BJ (cell line): ENCODE results near the gene JAML. TPM values are rescaled to one million over a fixed set of nuclear protein-coding genes. Genes with fewer than 3 reads are reported as not detected.

Experiments
- CTCF ChIA-PET: fragments of 350-600 bp; formaldehyde crosslinking; extraction: SDS; loops from one replicate; lab custom pipeline; 2021; ENCODE audit warnings: antibody characterized with exemption, inconsistent platforms; lab: Yijun Ruan, JAX
- POLR2A ChIA-PET: fragments of 300-600 bp; sonication (Branson Sonifier 250); formaldehyde crosslinking; extraction: SDS; loops from one replicate; lab custom pipeline; 2021; ENCODE audit warnings: antibody characterized with exemption; lab: Charles Lee
- DNase-seq: peaks from one replicate; pipeline ENCODE4 v3.0.0-alpha.2; 2011; ENCODE audit warnings: low read depth
- H3K27me3 ChIP-seq: 2 replicates; pipeline ENCODE4 v1.6.0; 2011; ENCODE audit warnings: low read length; ENCODE audit not compliant: control insufficient read depth, insufficient read depth
- H3K36me3 ChIP-seq: 2 replicates; pipeline ENCODE4 v1.5.1; 2011; ENCODE audit warnings: low read length; ENCODE audit not compliant: control insufficient read depth, insufficient read depth
- H3K4me3 ChIP-seq: 2 replicates; pipeline ENCODE4 v1.5.1; 2011; ENCODE audit warnings: low read depth, mild to moderate bottlenecking, control low read depth, low read length
- CTCF ChIP-seq: IDR thresholded peaks from 2 replicates; pipeline ENCODE4 v1.5.1; 2011; ENCODE audit warnings: low read depth, mild to moderate bottlenecking, control low read depth, inconsistent platforms, low read length, moderate library complexity; ENCODE audit not compliant: insufficient read depth
- polyA plus RNA-seq: library from polyadenylated mRNA; depleted of rRNA; stranded (reverse); fragments of >200 nt; gene quantifications from 2 replicates; pipeline ENCODE4 v1.2.3, GENCODE V29; 2011

The JAML gene
- polyA plus RNA-seq, 1 experiment, result not detected

- Histone ChIP-seq H3K27me3 (peaks cover 72% of the 10 kb centered on the region), H3K4me3 (no peak overlapping the region), H3K36me3 (no peaks in the 10 kb centered on the region)
- ChIA-PET CTCF (interaction anchor here (2.2 kb wide), 1 partner anchor 17 kb away, joined by 14 read pairs; no protein-coding TSS in a partner anchor), POLR2A (no interaction called here)
- DNase-seq, result no peak
- TF ChIP-seq CTCF, result no peak
Observed at GRCh38 chr11:118153976-118154375, 70.8 kb downstream of the JAML start.

GRCh38 chr11:118153516-118153915 is 71.3 kb downstream of the JAML start:
- Histone ChIP-seq H3K27me3 (peaks cover 71% of the 10 kb centered on the region), H3K36me3 (no peaks in the 10 kb centered on the region), H3K4me3 (peak overlapping the region; percentile 36; the same call in 1 of the 2 replicates)
- POLR2A ChIA-PET, result no interaction called here
- DNase-seq, result no peak
- TF ChIP-seq CTCF, result no peak
- CTCF ChIA-PET, result interaction anchor here (1.0 to 2.2 kb wide), 2 partner anchors 9 to 18 kb away, joined by 4 to 14 read pairs; no protein-coding TSS in a partner anchor

- CTCF ChIA-PET, result interaction anchor here (1.0 to 2.2 kb wide), 2 partner anchors 8 to 19 kb away, joined by 4 to 14 read pairs; no protein-coding TSS in a partner anchor
- H3K36me3 ChIP-seq, result no peaks in the 10 kb centered on the region
- POLR2A ChIA-PET, result no interaction called here
Observed at GRCh38 chr11:118152552-118153471, 72.0 kb downstream of the JAML start, which contains the start of gene SCN4B. TSS of gene SCN4B (minus strand) at chr11:118152823. CDS start at chr11:118152673, 150 bp downstream.

GRCh38 chr11:118152020-118152551 is 72.7 kb downstream of the JAML start:
- peak overlapping the region; percentile 36; the same call in 1 of the 2 replicates for H3K4me3 ChIP-seq
- TF ChIP-seq CTCF, result no peak
- ChIA-PET POLR2A (no interaction called here), CTCF (interaction anchor here (2.2 kb wide), 1 partner anchor 19 kb away, joined by 14 read pairs; no protein-coding TSS in a partner anchor)
- no peak for DNase-seq
- peaks cover 64% of the 10 kb centered on the region for H3K27me3 ChIP-seq
- no peaks in the 10 kb centered on the region for H3K36me3 ChIP-seq

More at GRCh38 chr11:118152552-118153471, 72.0 kb downstream of the JAML start, which contains the start of gene SCN4B:
- Histone ChIP-seq H3K4me3 (peak within 1 kb of the TSS; percentile 36), H3K27me3 (peaks cover 70% of the 10 kb centered on the region)
- DNase-seq, result no peak
- TF ChIP-seq CTCF, result no peak

- Histone ChIP-seq H3K27me3 (peaks cover 60% of the 10 kb centered on the region), H3K36me3 (no peaks in the 10 kb centered on the region), H3K4me3 (no peak overlapping the region)
- CTCF ChIA-PET, result no interaction called here
- POLR2A ChIA-PET, result no interaction called here
- TF ChIP-seq CTCF, result no peak
- DNase-seq, result no peak
Observed at GRCh38 chr11:118151431-118151830, 73.4 kb downstream of the JAML start.
